ENCODE results near the gene TRIM3. TPM values are rescaled to one million over a fixed set of nuclear protein-coding genes. Genes with fewer than 3 reads are reported as not detected.

TRIM3 gene
- total RNA-seq, 2 donors from 2014 or later = 7.1 to 19.5 TPM

- DNase-seq (ENCODE audit: low spot score) = no peak
- Histone ChIP-seq H3K36me3 (peaks cover 24% of the 10 kb centered on the region), H3K4me1 (peaks cover 0 to 19% of the 10 kb centered on the region in 2 donors), H3K9me3 (no peaks in the 10 kb centered on the region), H3K27me3 (no peaks in the 10 kb centered on the region), H3K27ac (no peak overlapping the region), H3K4me3 (no peak overlapping the region)
- TF ChIP-seq CTCF (IDR thresholded peaks at IDR 0.05) = no peak
Observed at GRCh38 chr11:6403539-6403938, 70.2 kb downstream of the TRIM3 start.

DNA sequence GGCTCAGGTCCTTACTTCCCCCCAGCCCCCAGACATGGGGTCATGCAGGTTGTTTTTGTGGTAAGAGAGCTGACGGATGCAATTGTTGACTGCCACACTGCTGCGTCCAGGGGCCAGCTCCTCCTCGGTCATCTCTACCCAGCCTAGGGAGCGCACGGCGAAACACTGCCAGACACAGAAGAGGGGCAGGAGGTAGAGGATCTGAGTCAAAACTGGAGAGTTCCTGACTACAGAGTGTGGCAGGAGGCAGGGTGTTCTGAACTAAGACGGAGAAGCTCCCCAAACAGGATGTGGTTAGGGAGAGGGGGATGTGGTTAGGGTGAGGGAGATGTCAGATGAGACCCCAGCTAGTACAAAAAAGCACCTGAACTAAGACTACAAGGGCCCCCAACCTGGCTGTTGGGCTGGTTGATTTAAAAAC, 71.2 kb downstream of the TRIM3 start:
- no peak overlapping the region for H3K4me3 ChIP-seq
- H3K27me3 ChIP-seq = no peaks in the 10 kb centered on the region
- peaks cover 24% of the 10 kb centered on the region for H3K36me3 ChIP-seq
- no peaks in the 10 kb centered on the region for H3K9me3 ChIP-seq
- peaks cover 0 to 19% of the 10 kb centered on the region in 2 donors for H3K4me1 ChIP-seq
- no peak for TF ChIP-seq CTCF (IDR thresholded peaks at IDR 0.05)
- DNase-seq (ENCODE audit: low spot score) = no peak
- H3K27ac ChIP-seq = no peak overlapping the region

GRCh38 chr11:6402061-6402470, 71.7 kb downstream of the TRIM3 start:
- no peak for DNase-seq (ENCODE audit: low spot score)
- Histone ChIP-seq H3K27ac (no peak overlapping the region), H3K4me3 (no peak overlapping the region), H3K9me3 (no peaks in the 10 kb centered on the region), H3K27me3 (no peaks in the 10 kb centered on the region), H3K4me1 (peaks cover 0 to 19% of the 10 kb centered on the region in 2 donors), H3K36me3 (peaks cover 24% of the 10 kb centered on the region)
- no peak for TF ChIP-seq CTCF (IDR thresholded peaks at IDR 0.05)

DNA sequence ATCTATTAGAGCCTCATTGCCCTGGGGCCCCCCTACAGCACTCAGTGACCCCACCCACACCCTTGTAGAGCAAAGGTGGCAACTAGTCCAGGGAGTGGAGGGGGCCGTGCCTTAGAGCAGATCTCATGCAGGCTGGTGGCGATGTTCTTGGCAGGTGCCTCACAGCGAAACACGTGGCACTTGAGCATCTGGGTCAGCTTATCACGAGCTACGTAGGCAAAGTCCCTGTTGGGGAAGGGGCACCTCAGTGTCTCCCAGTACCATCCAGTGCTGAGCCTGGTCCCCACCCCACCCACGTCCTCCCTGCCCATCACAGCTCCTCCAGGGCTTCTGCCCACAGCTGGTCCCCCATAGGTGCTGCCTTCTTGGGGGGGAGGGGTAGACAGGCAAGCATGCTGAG, 72.3 kb downstream of the TRIM3 start:
- no peaks in the 10 kb centered on the region for H3K9me3 ChIP-seq
- no peak overlapping the region for H3K4me3 ChIP-seq
- TF ChIP-seq CTCF (IDR thresholded peaks at IDR 0.05) = no peak
- H3K27me3 ChIP-seq = no peaks in the 10 kb centered on the region
- peaks cover 0 to 19% of the 10 kb centered on the region in 2 donors for H3K4me1 ChIP-seq
- peaks cover 24% of the 10 kb centered on the region for H3K36me3 ChIP-seq
- H3K27ac ChIP-seq = no peak overlapping the region
- DNase-seq (ENCODE audit: low spot score) = no peak

GRCh38 chr11:6400431-6401345, 73.1 kb downstream of the TRIM3 start:
- no peak for TF ChIP-seq CTCF (IDR thresholded peaks at IDR 0.05)
- H3K27me3 ChIP-seq = no peaks in the 10 kb centered on the region
- DNase-seq (ENCODE audit: low spot score) = no peak
- no peak overlapping the region for H3K27ac ChIP-seq
- H3K4me1 ChIP-seq = peaks cover 0 to 19% of the 10 kb centered on the region in 2 donors
- no peaks in the 10 kb centered on the region for H3K9me3 ChIP-seq
- no peak overlapping the region for H3K4me3 ChIP-seq
- peaks cover 27% of the 10 kb centered on the region for H3K36me3 ChIP-seq

Other genes with a start within 250 kb of the TRIM3 start
- 10 to 100 TPM; 26.7 to 37.6 TPM for gene FHIP1B, start 239.3 kb downstream of the TRIM3 start, total RNA-seq
- gene CNGA4, start 234.9 kb downstream of the TRIM3 start, total RNA-seq = not detected
- not detected for gene CCKBR, start 214.1 kb downstream of the TRIM3 start, total RNA-seq
- gene CAVIN3, start 153.4 kb downstream of the TRIM3 start, total RNA-seq = 10 to 100 TPM; 84.8 to 86.7 TPM
- 10 to 100 TPM; 44.5 to 71.7 TPM for gene SMPD1, start 83.5 kb downstream of the TRIM3 start, total RNA-seq
- 10 to 100 TPM; 79.8 to 80.9 TPM for gene APBB1, start 54.8 kb downstream of the TRIM3 start, total RNA-seq
- under 1 TPM in 1 of 2 donors, not detected in 1; 0.20 TPM for gene HPX, start 33.0 kb downstream of the TRIM3 start, total RNA-seq
- 10 to 100 TPM; 19.2 to 34.1 TPM for gene ARFIP2, start 7.4 kb upstream of the TRIM3 start, total RNA-seq
- gene TIMM10B, start 7.6 kb upstream of the TRIM3 start, total RNA-seq = 10 to 100 TPM; 19.8 to 22.6 TPM
- 1 to 10 TPM; 4.4 to 4.8 TPM for gene DNHD1, start 23.3 kb upstream of the TRIM3 start, total RNA-seq
- 10 to 100 TPM in 1 of 2 donors, 1 to 10 TPM in 1; 9.7 to 12.2 TPM for gene RRP8, start 129.7 kb upstream of the TRIM3 start, total RNA-seq
- 100 to 1,000 TPM; 142 to 193 TPM for gene ILK, start 129.8 kb upstream of the TRIM3 start, total RNA-seq
- 10 to 100 TPM; 26.6 to 54.0 TPM for gene TAF10, start 138.3 kb upstream of the TRIM3 start, total RNA-seq
- gene TPP1, start 145.5 kb upstream of the TRIM3 start, total RNA-seq = 10 to 100 TPM; 48.8 to 83.1 TPM
- 10 to 100 TPM in 1 of 2 donors, 1 to 10 TPM in 1; 9.3 to 23.0 TPM for gene DCHS1, start 181.9 kb upstream of the TRIM3 start, total RNA-seq
- gene MRPL17, start 209.4 kb upstream of the TRIM3 start, total RNA-seq = 10 to 100 TPM; 30.8 to 97.8 TPM